GM12878 (cell line): Measurements from ENCODE around the gene ODAD4.

ENCODE experiments used
- CHD4 ChIP-seq: fragments of 200-600 bp; sonication (generic); IDR thresholded peaks from 2 replicates; pipeline ENCODE4 v1.6.1; 2016; ENCODE audit warnings: mild to moderate bottlenecking
- EGR1 ChIP-seq, 2 experiments: IDR thresholded peaks; 1 replicate in 1 of 2; 2 replicates in 1 of 2; pipeline ENCODE4 v1.6.1; 2011 to 2012; ENCODE audit warnings: low read depth in 2 of 2, low read length in 2 of 2, borderline replicate concordance in 1 of 2, mild to moderate bottlenecking in 1 of 2, moderate library complexity in 1 of 2
- JUND ChIP-seq: IDR thresholded peaks from 2 replicates; pipeline ENCODE4 v1.6.1; 2012; ENCODE audit warnings: low read depth, mild to moderate bottlenecking, low read length, improper control_type of control experiment, moderate library complexity
- POLR2AphosphoS5 ChIP-seq: IDR thresholded peaks from 2 replicates; pipeline ENCODE4 v1.6.1; 2011; ENCODE audit warnings: mild to moderate bottlenecking, low read length, inconsistent platforms
- RFX5 ChIP-seq: IDR thresholded peaks from 2 replicates; pipeline ENCODE4 v1.6.1; 2011; ENCODE audit warnings: low read depth, low read length, improper control_type of control experiment
- SIX5 ChIP-seq: IDR thresholded peaks from 2 replicates; pipeline ENCODE4 v1.6.1; 2011; ENCODE audit warnings: mild to moderate bottlenecking, low read depth, low read length, moderate library complexity; ENCODE audit not compliant: severe bottlenecking
- SP1 ChIP-seq: IDR thresholded peaks from one replicate; pipeline ENCODE4 v1.6.1; 2011; ENCODE audit warnings: low read depth, low read length
- TCF7 ChIP-seq: IDR thresholded peaks from 2 replicates; pipeline ENCODE4 v1.6.1; 2014; ENCODE audit warnings: antibody characterized with exemption, borderline replicate concordance
- ZNF24 ChIP-seq: fragments of 450-650 bp; IDR thresholded peaks from 2 replicates; pipeline ENCODE4 v1.6.1; 2017; ENCODE audit warnings: antibody characterized with exemption, mild to moderate bottlenecking
- ZNF274 ChIP-seq: IDR thresholded peaks from one replicate; pipeline ENCODE4 v1.8.0; 2011; ENCODE audit not compliant: insufficient read length, insufficient read depth
- TF ChIP-seq, protein P1 (sequence below), 3 experiments: IDR thresholded peaks in 2 of 3; conservative IDR thresholded peaks in 1 of 3; 2 replicates each; pipeline ENCODE4 v1.5.1; 2011; ENCODE audit warnings: low read depth in 3 of 3, low read length in 3 of 3, mild to moderate bottlenecking in 3 of 3, control low read depth in 2 of 3, moderate library complexity in 2 of 3, inconsistent platforms in 1 of 3, mixed read lengths in 1 of 3; ENCODE audit not compliant: control insufficient read depth in 2 of 3, insufficient read depth in 1 of 3; ENCODE audit errors: extremely low read depth in 1 of 3

- no peak for TF ChIP-seq POLR2AphosphoS5
- no peak for TF ChIP-seq SP1
- TF ChIP-seq JUND = no peak
- no peak for TF ChIP-seq ZNF24
- TF ChIP-seq EGR1 (IDR thresholded peaks at IDR 0.05; ENCODE audit: borderline replicate concordance in 1 of 2, low read depth in 2 of 2, low read length in 2 of 2) = 0 out of 3 replicates have a peak, but pooled peaks of 1 of the 2 experiments have one; percentile 52
- TF ChIP-seq TCF7 = no peak
- TF ChIP-seq, protein P1, sequence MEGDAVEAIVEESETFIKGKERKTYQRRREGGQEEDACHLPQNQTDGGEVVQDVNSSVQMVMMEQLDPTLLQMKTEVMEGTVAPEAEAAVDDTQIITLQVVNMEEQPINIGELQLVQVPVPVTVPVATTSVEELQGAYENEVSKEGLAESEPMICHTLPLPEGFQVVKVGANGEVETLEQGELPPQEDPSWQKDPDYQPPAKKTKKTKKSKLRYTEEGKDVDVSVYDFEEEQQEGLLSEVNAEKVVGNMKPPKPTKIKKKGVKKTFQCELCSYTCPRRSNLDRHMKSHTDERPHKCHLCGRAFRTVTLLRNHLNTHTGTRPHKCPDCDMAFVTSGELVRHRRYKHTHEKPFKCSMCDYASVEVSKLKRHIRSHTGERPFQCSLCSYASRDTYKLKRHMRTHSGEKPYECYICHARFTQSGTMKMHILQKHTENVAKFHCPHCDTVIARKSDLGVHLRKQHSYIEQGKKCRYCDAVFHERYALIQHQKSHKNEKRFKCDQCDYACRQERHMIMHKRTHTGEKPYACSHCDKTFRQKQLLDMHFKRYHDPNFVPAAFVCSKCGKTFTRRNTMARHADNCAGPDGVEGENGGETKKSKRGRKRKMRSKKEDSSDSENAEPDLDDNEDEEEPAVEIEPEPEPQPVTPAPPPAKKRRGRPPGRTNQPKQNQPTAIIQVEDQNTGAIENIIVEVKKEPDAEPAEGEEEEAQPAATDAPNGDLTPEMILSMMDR (IDR thresholded peaks at IDR 0.05 in 2 of 3, conservative IDR thresholded peaks at IDR 0.05 in 1 of 3; ENCODE audit: control insufficient read depth in 2 of 3, extremely low read depth in 1 of 3, insufficient read depth in 1 of 3, low read depth in 3 of 3, low read length in 3 of 3) = no peak
- TF ChIP-seq CHD4 = no peak
- no peak for TF ChIP-seq SIX5
- no peak for TF ChIP-seq ZNF274
- no peak for TF ChIP-seq RFX5
These were observed 45.8 kb downstream of the ODAD4 start for GRCh38 chr17:41976142-41976768.
